Measurements from ENCODE around the gene THPO. TPM values are rescaled to one million over a fixed set of nuclear protein-coding genes. Genes with fewer than 3 reads are reported as not detected.
A peak's percentile ranks its signal among the peaks of the same experiment; 100 is the strongest.

THPO gene
- total and polyA plus RNA-seq, 2 donors (not counting 3 experiments of a cell fraction or from before 2014, with no cell fraction given): 0.08 TPM; not detected in 1

GRCh38 chr3:184366619-184367289, 11.3 kb downstream of the THPO start:
- intact Hi-C loops (cut with micrococcal nuclease): no loop called here
- Histone ChIP-seq H2AFZ (ENCODE audit: low read depth, low read length) (no peak overlapping the region), H3K27me3 (ENCODE audit: control insufficient read depth in 2 of 2, insufficient read depth in 2 of 2, low read length in 2 of 2) (no peaks in the 10 kb centered on the region), H3K36me3 (ENCODE audit: control insufficient read depth in 2 of 2, extremely low read depth in 1 of 2, insufficient read depth in 2 of 2, low read length in 2 of 2) (peaks cover 4 to 11% of the 10 kb centered on the region in 2 experiments), H3K79me2 (ENCODE audit: control insufficient read depth, insufficient read depth, low read length) (peaks cover 21% of the 10 kb centered on the region), H3K4me2 (ENCODE audit: insufficient read depth, low read length) (no peak overlapping the region), H3K27ac (ENCODE audit: insufficient read depth, low read depth, low read length) (no peak overlapping the region), H3K9me1 (replicated peaks; ENCODE audit: control insufficient read depth, extremely low read depth, insufficient read depth, low read length) (no peaks in the 10 kb centered on the region), H3K9me3 (replicated peaks; ENCODE audit: control insufficient read depth, insufficient read depth, low read length) (no peaks in the 10 kb centered on the region), H4K20me1 (replicated peaks; ENCODE audit: control insufficient read depth, extremely low read depth, insufficient read depth, low read length) (no peaks in the 10 kb centered on the region), H3K4me1 (ENCODE audit: control insufficient read depth, extremely low read depth, insufficient read depth, low read length) (peaks cover 39% of the 10 kb centered on the region), H3K4me3 (replicated peaks in 1 of 3; ENCODE audit: insufficient read depth in 1 of 3, low read depth in 1 of 3, low read length in 3 of 3) (no peak overlapping the region), H3K9ac (replicated peaks; ENCODE audit: extremely low read depth, insufficient read depth, low read length) (no peak overlapping the region)
- POLR2A ChIA-PET: interaction anchor here (0.5 kb wide), 1 partner anchor 55 kb away, joined by 3 read pairs; no protein-coding TSS in a partner anchor
- BruUV-seq (replicated peaks): no TSS peak
- CTCF ChIA-PET: interaction anchor here (0.6 to 10.1 kb wide), 4 partner anchors 13 to 146 kb away, joined by 3 to 201 read pairs (median 6); no protein-coding TSS in a partner anchor
- DNase-seq (ENCODE audit: low read depth, low spot score) (peak; percentile 9), FAIRE-seq (no peak)
- no peak for TF ChIP-seq MAX (IDR thresholded peaks at IDR 0.05; ENCODE audit: insufficient read depth, insufficient read length)
- no peak for TF ChIP-seq FOS (IDR thresholded peaks at IDR 0.05; ENCODE audit: borderline replicate concordance, insufficient read depth, low read length)
- no peak for TF ChIP-seq JUN (IDR thresholded peaks at IDR 0.05; ENCODE audit: borderline replicate concordance, insufficient read depth, insufficient read length, low read depth)
- no peak for TF ChIP-seq MYC (IDR thresholded peaks at IDR 0.05; ENCODE audit: low read depth, low read length)
- no peak for TF ChIP-seq GATA2 (IDR thresholded peaks at IDR 0.05; ENCODE audit: insufficient read depth, insufficient read length, low read depth, low read length)
- TF ChIP-seq POLR2A (IDR thresholded peaks at IDR 0.05; ENCODE audit: low read depth, low read length): no peak
- TF ChIP-seq, protein P1, sequence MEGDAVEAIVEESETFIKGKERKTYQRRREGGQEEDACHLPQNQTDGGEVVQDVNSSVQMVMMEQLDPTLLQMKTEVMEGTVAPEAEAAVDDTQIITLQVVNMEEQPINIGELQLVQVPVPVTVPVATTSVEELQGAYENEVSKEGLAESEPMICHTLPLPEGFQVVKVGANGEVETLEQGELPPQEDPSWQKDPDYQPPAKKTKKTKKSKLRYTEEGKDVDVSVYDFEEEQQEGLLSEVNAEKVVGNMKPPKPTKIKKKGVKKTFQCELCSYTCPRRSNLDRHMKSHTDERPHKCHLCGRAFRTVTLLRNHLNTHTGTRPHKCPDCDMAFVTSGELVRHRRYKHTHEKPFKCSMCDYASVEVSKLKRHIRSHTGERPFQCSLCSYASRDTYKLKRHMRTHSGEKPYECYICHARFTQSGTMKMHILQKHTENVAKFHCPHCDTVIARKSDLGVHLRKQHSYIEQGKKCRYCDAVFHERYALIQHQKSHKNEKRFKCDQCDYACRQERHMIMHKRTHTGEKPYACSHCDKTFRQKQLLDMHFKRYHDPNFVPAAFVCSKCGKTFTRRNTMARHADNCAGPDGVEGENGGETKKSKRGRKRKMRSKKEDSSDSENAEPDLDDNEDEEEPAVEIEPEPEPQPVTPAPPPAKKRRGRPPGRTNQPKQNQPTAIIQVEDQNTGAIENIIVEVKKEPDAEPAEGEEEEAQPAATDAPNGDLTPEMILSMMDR (IDR thresholded peaks at IDR 0.05; ENCODE audit: extremely low read depth in 1 of 2, insufficient read depth in 1 of 2, low read depth in 1 of 2, low read length in 2 of 2): no peak
- no peak for TF ChIP-seq EZH2 (IDR thresholded peaks at IDR 0.05; ENCODE audit: borderline replicate concordance, low read depth, low read length, severe bottlenecking)
- no peak for TF ChIP-seq POLR2AphosphoS5 (IDR thresholded peaks at IDR 0.05; ENCODE audit: insufficient read depth, low read depth, low read length)
- dilution Hi-C loops (cut with MboI; ENCODE audit: extremely low pct_ligation_motif_present, low sequenced_read_pairs): no loop called here

Measured in endothelial cell of umbilical vein (primary cell).